ENCODE measurements around the gene MAU2. TPM values are rescaled to one million over a fixed set of nuclear protein-coding genes. Genes with fewer than 3 reads are reported as not detected.
"Not testable (repeated sequence)": the region's sequence is repeated elsewhere in the genome, so short reads cannot be mapped to it uniquely, and the experiment has no call there.

Gene MAU2
- total RNA-seq, 1 experiment from 2014 or later = 31.1 TPM

DNA sequence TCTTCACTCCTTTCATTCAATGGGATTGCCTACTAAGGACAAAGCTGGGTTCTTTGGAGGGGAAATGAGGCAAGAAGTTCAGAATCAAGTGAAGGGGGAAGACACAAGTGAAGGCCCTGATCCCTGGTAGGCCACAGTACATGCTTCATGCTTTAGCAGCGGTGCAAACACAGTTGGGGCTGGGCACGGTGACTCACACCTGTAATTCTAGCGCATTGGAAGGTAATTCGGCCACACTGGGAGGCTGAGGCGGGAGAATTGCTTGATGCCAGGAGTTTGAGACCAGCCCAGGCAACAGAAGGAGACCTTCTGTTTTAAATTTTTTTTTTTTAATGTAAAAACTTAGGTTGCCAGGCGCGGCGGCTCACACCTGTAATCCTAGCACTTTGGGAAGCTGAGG lies 61.5 kb downstream of the MAU2 start:
- DNase-seq (ENCODE audit: low read depth) = peak; percentile 38

DNA sequence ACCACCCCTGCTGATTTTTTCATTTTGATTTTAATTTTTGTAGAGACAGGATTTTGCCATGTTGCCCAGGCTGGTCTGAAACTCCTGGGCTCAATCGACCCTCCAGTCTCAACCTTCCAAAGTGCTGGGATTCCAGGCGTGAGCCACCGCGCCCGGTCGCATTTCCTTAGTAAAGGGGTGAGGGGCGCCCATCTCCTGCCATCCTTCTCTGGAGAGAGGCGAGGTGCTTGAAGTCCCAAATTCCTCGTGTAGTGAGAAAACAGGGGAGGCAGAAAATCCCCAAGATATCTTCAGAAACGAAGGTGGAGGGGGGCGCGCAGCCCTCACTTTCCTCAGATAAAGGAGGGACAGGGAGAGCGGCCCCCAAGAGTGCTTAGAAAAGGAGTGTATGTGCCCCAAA lies 63.9 kb downstream of the MAU2 start:
- no peak for DNase-seq (ENCODE audit: low read depth)

DNA sequence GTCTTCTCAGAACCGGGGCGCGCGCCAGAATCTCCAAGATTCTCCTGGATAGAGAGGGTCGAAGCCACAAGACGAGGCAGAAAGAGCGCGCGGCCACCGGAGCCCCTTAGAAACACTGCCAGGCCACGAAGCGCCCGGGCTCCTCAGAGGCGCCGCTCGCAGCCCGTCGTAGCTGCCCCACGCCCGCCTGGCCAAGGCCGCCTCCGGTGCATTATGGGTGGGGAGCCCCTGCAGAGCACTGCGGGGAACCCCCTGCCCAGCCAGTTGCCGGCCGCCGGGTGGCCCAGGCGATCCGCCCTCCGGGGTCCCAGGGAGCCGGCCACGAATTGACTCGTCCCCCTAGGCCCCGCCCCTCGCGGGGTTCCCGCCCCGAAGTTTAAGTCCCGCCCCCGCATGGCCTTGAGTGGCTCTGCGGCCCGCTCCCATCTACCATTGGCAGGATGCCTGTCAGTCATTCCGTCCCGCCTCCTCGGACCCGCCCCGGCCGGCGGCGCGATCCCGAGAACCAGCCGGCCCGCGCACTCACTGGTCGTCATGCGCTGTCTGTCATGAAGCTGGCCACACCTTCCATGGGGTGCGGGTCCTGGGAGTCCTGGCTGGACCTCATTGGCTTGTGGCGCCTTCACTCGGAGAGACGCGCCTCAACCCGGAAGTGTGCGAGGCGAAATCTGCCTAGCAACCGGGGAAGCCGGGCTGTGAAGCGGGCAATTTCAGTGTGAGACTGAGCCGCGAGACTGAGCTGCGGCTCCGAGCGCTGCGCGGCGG lies 64.7 kb downstream of the MAU2 start:
- peak; percentile 100 for DNase-seq (ENCODE audit: low read depth)

DNA sequence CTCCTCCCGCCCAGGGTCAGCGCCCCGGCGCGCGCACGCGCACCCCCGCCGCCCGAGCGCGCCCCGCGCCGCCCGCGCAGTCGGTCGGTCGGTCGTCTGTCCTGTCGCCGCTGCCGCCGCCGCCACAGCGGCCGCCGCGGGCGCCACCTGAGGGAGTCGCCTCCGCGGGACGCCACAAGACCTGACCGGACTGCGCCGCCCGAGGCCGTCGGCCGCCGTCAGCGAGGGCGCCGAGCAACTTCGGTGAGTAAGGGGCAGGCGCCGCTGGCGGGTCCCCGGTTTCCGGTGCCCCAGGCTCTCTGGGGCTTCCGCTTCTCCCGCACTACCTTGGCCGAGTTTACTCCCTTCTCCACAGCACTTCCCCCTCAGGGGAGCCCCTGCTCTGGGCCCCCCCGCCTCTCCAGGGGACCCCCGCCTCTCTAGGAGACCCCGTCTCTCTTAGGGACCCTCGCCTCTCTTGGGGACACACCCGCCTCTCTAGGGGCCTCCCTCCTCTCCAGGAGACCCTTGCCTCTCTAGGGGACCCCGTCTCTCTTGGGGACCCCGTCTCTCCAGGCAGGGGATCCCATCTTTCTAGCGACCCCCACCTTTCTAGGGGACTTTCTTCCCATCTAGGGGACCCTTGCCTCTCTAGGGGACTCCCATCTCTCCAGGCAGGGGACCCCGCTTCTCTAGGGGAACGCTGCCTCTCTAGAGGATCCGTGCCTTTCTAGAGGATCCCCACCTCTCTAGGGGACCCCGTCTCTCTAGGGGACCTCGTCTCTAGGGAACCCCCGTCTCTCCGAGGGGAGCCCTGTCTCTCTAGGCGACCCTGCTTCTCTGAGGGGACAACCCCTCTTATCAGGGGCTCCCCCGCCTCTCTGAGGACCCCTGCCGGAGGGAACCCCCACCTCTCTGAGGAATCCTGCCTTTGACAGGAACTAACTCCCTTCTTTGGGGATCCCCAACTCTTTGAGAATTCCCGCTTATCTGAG lies 65.6 kb downstream of the MAU2 start:
- no peak for DNase-seq (ENCODE audit: low read depth)

DNA sequence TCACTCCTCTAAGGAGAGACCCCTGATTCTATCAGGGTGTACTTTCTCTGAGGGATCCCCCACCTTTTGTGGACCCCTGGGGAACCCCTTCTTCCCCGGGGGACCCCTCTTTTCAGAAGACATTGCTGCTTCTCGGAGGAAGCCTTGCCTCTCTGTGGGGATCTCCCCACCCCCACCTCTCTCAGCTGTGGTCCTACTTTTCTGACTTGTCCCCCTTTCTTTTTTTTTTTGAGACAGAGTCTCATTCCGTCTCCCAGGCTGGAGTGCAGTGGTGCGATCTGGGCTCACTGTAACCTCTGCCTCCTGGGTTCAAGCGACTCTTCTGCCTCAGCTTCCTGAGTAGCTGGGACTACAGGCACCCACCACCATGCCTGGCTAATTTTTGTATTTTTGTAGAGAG lies 66.5 kb downstream of the MAU2 start:
- no peak for DNase-seq (ENCODE audit: low read depth)

DNA sequence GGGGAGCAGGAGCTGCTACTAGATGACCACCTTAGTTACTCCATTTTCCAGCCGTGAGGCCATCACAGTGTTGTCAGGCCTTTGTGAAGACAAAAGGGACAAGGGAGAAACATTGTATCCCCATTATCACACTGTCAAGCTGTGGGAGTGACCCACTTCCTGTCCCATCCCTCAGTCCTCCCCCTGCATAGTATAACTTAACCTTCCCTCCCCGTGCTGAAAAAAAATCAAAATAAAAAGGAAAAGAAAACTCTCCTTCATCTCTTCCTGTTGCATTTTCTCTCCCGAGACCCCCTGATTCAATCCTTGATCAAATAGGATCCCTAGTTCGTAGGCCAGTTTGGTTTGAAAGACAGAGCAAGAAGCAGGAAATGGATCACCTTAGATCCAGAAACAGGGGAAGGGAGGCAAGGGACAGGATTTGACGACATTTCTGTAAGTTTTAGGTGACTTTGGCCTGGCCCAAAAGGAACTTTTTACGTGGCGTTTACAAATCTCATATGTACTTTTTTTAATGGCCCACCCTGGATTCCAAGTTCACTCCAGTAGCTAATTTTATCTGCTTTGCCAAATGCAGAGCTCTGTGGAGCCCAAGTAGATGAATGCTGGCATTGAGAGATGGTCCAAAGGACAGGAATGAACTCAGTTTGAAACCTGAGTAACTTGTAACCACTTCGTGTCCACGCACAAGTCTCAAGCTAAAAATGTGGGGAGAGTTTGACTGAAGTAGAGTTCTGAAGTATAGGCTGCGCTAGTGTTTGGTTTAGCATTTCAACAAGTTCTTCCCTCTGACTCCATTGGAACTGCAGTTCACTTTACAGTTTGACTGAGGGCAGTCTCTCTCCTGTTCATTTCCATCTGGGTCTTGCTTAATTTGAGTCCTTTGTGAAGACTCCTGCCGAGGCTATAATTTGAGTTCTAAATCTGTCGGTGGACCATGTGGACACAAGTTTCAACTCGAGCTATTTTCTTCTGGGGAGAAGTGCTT lies 68.2 kb downstream of the MAU2 start:
- DNase-seq (ENCODE audit: low read depth) = no peak

DNA sequence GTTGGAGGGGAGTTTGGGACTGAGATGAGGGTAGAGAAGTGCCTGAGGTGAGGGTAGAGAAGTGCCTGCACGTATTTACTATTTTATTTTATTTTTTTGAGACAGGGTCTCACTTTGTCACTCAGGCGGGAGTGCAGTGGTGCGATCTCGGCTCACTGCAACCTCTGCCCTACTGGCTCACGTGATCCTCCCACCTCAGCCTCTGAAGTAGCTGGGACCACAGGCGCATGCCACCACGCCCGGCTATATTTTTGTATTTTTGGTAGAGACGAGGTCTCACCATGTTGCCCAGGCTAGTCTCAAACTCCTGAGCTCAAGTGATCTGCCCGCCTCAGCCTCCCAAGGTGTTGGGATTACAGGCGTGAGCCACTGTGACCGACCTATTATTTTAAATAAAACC lies 69.1 kb downstream of the MAU2 start:
- not testable (repeated sequence) for DNase-seq (ENCODE audit: low read depth)

DNA sequence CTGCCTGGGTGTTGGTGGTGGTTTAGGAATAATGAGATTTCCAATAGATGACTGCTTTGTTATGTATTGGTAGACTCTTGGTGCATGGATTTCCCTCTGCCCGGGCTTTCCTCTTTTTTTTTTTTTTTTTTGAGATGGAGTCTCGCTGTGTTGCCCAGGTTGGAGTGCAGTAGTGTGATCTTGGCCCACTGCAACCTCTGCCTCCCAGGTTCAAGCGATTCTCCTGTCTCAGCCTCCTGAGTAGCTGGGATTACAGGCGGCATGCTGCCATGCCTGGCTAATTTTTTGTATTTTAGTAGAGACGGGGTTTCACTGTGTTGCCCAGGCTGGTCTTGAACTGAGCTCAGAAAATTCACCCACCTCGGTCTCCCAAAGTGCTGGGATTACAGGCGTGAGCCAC lies 73.7 kb downstream of the MAU2 start:
- not testable (repeated sequence) for DNase-seq (ENCODE audit: low read depth)

DNA sequence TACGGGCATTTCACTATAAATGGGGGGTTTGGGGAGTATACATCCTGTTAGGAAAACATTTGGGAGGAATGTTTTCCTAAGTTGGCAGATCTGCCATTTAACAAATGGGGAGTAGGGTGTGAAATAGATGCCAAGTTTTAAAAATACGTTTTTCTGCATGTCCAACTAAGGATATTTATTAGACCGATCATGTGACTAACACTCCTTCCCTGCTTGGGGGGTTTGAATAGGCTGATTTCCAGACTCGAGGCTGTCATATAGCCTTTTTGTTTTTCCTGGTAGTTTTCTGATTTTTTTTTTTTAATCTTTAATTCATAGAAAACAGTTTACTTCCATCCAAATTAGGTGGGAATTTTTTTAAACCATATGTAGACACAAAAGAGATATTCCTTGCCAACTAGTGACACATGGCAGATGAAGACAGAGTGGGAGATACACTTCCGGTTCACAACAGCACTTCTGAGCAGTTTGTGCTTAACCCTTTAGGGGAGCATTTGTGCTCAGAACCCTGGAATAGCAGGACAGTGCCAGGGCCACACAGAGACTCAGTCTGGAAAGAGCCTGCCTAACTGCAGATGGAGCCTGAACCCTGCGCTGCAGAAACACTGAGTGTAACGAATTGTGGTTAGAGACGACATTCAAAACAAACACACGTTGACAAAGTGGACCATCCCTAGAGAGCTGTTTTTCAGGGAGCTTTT lies 79.3 kb downstream of the MAU2 start:
- DNase-seq (ENCODE audit: low read depth) = no peak

DNA sequence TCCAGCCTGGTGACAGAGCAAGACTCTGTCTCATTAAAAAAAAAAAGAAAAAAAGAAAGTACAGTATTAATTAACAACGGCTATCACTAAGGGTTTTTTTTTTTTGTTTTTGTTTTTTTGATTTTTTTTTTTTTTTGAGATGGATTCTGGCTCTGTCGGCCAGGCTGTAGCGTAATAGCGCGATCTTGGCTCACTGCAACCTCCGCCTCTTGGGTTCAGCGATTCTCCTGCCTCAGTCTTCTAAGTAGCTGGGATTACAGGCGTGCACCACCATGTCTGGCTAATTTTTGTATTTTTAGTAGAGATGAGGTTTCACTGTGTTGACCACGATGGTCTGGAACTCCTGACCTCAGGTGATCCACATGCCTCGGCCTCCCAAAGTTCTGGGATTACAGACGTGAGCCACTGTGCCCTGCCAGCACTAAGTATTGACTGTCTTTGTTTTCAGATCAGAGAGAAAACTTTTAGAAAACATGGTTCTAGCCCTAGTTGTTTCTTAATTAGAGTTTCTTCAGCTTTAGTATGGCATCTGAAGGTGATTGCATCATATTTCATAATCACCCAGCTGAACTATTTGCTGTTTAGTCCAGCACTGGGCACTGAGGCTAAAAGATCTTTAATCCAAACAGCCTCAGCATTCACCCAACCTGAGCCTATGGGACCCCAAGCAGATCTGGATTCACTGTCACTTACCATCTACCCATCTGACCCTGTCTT lies 82.2 kb downstream of the MAU2 start:
- peak; percentile 17 for DNase-seq (ENCODE audit: low read depth)

DNA sequence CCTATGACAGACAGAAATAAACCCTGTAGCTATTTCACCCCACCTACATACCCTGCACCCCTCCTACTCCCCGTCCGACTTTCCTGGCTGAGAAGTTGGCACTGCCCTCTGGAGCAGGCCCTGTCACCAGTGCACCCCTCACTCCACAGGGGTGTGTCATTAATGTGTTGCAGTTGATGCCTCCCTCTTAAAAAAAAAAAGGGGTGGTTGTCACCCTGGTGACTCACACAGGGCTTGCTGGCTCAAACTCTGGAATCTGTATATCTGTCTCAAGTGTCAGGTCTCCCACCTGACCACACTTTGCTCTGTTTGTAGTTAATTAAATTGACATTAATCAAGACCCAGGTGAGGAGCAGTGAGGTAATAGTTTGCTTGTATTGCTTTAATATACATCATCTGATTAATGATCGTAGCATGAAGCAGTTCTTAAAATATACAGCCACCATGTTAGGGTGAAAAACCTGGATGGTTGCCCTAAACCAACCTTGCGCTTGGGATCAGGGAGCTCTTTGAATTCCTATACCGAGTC lies 82.8 kb downstream of the MAU2 start:
- peak; percentile 86 for DNase-seq (ENCODE audit: low read depth)

DNA sequence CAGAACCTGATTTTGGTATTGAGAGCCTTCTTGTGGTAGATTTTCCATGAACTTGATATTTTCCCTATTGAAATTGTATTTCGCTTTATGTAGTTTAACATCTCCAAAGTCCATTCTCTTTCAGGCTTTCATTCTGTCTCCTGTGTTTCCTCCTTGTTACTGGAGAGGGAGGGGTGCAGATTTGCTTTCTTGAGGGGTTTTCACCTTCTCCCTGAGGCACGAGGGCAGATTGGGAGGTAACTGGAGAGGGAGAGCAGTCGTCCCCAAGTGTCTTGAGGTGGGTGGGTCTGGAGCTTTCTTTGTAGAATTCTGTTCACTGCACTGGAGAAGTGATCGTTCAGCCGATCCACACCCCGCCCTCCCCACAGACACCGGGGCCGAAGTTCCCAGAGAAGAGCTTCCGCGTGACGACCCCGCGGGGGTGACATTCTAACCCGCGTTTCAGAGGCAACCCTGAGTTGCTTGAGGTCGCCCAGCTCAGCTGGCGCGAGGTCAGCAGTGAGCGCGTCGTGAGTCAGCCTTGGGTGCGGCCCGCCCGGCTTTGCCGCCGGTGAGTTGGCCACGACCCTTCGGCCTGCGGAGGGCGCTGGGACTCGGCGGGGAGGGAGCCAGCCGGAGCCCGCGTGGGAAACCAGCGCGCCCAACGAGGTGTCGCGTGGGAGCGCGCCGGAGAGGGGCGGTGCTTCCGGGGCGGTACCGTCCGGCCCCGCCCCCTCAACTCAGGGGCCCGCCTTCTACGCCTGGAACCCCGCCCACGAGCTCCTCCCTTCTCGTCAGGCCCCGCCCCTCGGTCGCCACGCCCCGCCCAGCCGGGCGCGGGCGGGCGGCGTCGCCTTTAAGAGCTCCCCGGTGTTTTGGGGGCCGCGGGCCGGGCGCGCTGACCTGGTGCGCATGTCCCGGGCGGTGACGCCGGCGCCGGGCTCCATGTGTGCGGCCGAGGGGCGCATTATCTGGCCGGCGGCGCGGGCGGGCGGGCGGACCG lies 84.5 kb downstream of the MAU2 start, which contains the start of gene GATAD2A:
TSS of gene GATAD2A (plus strand) at position 797 of the 982 bp plus-strand sequence. CDS start 59,671 bp downstream, outside the sequence.
- peak; percentile 91 for DNase-seq (ENCODE audit: low read depth)

DNA sequence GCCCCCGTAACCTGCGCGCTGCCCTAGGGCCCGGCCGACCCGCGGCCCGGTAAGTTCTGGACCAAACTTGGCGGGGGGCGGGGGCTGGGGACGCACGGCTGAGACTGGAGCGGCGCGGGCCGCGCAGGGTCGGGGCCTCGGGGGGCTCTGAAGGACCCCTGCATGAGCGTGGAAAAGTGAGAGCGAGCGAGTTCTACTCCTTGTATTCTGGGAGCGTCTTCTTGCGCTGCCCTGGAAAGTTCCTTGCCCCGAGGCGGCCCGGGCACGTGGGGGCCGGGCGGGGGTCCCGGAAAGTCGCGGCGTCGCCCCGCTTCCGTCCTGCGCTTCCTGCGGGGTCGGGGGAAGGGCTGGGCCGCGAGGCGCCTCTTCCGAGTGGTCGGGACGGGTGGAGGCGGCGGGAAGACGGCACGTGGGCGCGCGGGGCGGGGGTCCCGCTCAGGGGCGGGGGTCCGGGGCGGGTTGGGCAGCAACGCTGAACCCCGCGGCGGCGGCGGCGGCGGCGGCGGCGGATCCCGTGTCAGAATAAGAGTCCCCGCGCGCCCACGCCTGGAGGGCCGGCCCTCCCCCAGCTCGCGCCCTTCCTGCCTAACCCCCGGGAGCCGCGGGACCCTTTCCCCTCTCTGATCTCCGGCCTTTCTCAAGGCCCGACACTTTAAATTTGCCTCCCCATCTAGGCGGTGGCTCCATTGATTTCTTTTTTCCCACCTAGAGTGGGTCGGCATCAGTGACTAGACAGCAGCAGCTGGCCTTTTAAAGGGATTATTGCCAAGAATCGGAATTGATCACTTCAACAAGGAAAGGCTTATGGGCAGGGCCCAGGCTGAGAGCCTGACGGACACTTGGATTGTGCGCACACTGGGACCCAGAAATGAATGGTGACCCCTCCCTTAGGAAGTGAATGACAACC lies 85.6 kb downstream of the MAU2 start:
- peak; percentile 42 for DNase-seq (ENCODE audit: low read depth)

DNA sequence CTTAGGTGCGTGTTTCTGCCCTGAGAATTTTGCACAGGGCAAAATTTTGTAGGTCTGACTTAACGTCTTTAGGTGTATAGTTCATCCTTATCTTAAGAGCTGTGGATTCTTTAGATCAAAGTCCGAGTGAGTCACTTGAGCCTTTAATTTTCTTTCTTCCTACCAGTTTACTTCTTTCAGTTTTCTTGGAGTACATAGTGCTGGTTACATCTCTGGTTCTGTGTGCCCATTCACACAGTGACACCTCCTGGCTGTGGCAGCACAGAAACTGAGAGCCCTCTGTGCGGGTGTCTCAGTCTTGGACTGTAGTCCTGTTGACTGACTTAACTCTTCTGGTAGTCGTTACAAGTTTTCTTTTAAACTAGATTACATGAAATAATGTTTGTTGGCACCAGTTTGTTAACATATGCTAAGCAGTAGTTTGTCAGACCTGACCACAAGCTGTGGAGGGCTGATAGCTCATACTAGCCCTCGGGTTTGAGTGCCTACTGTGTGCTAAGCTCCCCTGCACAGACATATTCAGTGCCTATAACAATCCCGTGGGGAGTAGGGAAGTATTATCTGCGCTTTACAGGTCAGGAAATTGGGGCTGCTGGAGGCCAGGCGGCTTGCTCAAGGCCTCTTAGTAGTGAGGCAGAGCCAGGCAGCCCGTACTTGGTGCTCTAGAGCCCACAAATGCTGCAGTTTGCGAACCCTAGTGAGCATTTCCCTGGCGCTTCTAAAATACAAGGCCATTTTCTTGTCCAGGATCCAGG lies 86.4 kb downstream of the MAU2 start:
- DNase-seq (ENCODE audit: low read depth) = peak; percentile 59

DNA sequence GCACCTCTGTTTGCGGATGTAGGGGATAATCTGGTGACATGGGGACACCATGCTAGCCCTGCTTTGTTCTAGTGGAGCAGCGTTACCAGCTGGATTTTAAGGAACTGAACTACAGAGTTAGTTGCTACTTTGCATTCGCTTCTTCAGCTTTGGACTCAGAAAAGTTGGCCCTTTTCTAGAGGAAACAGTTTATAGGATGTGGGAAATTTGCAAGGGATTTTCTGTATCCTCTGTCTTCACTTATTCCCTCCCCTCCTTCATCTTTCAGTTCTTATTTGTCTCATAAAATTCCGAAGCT lies 87.0 kb downstream of the MAU2 start:
- no peak for DNase-seq (ENCODE audit: low read depth)
